Common myeloid progenitor, CD34-positive (primary cell): ENCODE data around the gene CHPF2.
A peak's percentile ranks its signal among the peaks of the same experiment; 100 is the strongest.

Experiments
- CTCF ChIA-PET: fragments of 350-600 bp; sonication (Branson Sonifier 250); formaldehyde crosslinking; loops from one replicate; lab custom pipeline; 2021; ENCODE audit warnings: antibody characterized with exemption; lab: Charles Lee
- POLR2A ChIA-PET: fragments of 350-600 bp; sonication (Branson Sonifier 250); formaldehyde crosslinking; loops from one replicate; lab custom pipeline; 2021; ENCODE audit warnings: antibody characterized with exemption; lab: Charles Lee
- DNase-seq, 3 donors: peaks; one replicate each; pipeline versions ENCODE4 v3.0.0 to v3.0.0-alpha.2; 2013
- H3K27ac ChIP-seq, 2 experiments: 1 replicate in 1 of 2; 2 replicates in 1 of 2; pipeline ENCODE4 v1.7.0; 2013; ENCODE audit warnings: inconsistent platforms in 2 of 2, low read length in 2 of 2, mild to moderate bottlenecking in 2 of 2, low read depth in 1 of 2, moderate library complexity in 1 of 2; ENCODE audit not compliant: severe bottlenecking in 2 of 2, insufficient read depth in 1 of 2, poor library complexity in 1 of 2
- H3K27me3 ChIP-seq, 5 experiments: replicated peaks in 2 of 5; 1 replicate in 3 of 5; 2 replicates in 2 of 5; pipeline versions ENCODE4 v1.6.1 to v1.7.0; 2013; ENCODE audit warnings: low read length in 4 of 5, mild to moderate bottlenecking in 2 of 5, moderate library complexity in 2 of 5, inconsistent platforms in 1 of 5; ENCODE audit not compliant: insufficient read depth in 5 of 5, control insufficient read depth in 4 of 5
- H3K36me3 ChIP-seq, 4 experiments: 1 replicate in 2 of 4; 2 replicates in 2 of 4; pipeline versions ENCODE4 v1.6.1 to v1.7.0; 2013; ENCODE audit warnings: low read length in 3 of 4, control low read depth in 1 of 4, mild to moderate bottlenecking in 1 of 4; ENCODE audit not compliant: control insufficient read depth in 4 of 4, insufficient read depth in 4 of 4
- H3K4me1 ChIP-seq, 4 experiments: 1 replicate in 3 of 4; 2 replicates in 1 of 4; pipeline versions ENCODE4 v1.6.1 to v1.7.1; 2013; ENCODE audit warnings: low read length in 3 of 4, mild to moderate bottlenecking in 3 of 4, control low read depth in 1 of 4, inconsistent platforms in 1 of 4, moderate library complexity in 1 of 4; ENCODE audit not compliant: control insufficient read depth in 4 of 4, insufficient read depth in 4 of 4; ENCODE audit errors: control extremely low read depth in 1 of 4
- H3K4me3 ChIP-seq, 7 experiments: 1 replicate in 4 of 7; 2 replicates in 3 of 7; pipeline versions ENCODE4 v1.5.1 to v1.7.0; 2013; ENCODE audit warnings: mild to moderate bottlenecking in 7 of 7, low read length in 6 of 7, moderate library complexity in 6 of 7, inconsistent platforms in 2 of 7, low read depth in 2 of 7, control low read depth in 1 of 7; ENCODE audit not compliant: insufficient read depth in 4 of 7, control insufficient read depth in 1 of 7; ENCODE audit errors: extremely low read depth in 1 of 7
- H3K9me3 ChIP-seq, 5 experiments: 1 replicate in 4 of 5; 2 replicates in 1 of 5; pipeline versions ENCODE4 v1.6.1 to v1.7.1; 2013; ENCODE audit warnings: low read length in 4 of 5, mild to moderate bottlenecking in 2 of 5, inconsistent platforms in 1 of 5, low read depth in 1 of 5, moderate library complexity in 1 of 5; ENCODE audit not compliant: control insufficient read depth in 4 of 5, insufficient read depth in 2 of 5; ENCODE audit errors: control extremely low read depth in 1 of 5
- WGBS: methylation state at CpG from one replicate; pipeline ENCODE4 v1.1.5; 2013; ENCODE audit not compliant: insufficient coverage; 5-methylcytosine and 5-hydroxymethylcytosine counted together

The CHPF2 gene

GRCh38 chr7:151249034-151249731 is 16.9 kb downstream of the CHPF2 start:
- peak overlapping the region; percentile 1 to 70 (median 44) for H3K4me3 ChIP-seq
- WGBS, result 2% methylated on average over 43 of the region's 45 CpGs
- no peaks in the 10 kb centered on the region for H3K36me3 ChIP-seq
- ChIA-PET CTCF (interaction anchor here (1.0 to 7.4 kb wide), 4 partner anchors 15 to 61 kb away, joined by 3 to 72 read pairs (median 4); partner anchors contain the start of gene CHPF2), POLR2A (interaction anchor here (0.5 to 0.7 kb wide), 2 partner anchors 80 to 431 kb away, joined by 3 to 6 read pairs; no protein-coding TSS in a partner anchor)
- H3K27me3 ChIP-seq, result peaks cover 0 to 94% (median 46%) of the 10 kb centered on the region in 5 experiments
- H3K27ac ChIP-seq, result no peak overlapping the region
- no peaks in the 10 kb centered on the region for H3K9me3 ChIP-seq
- DNase-seq, result peak; percentile 50 to 82 (median 77)
- peaks cover 5 to 51% (median 46%) of the 10 kb centered on the region in 4 experiments for H3K4me1 ChIP-seq

GRCh38 chr7:151249732-151250072 is 17.4 kb downstream of the CHPF2 start:
- Histone ChIP-seq H3K9me3 (no peaks in the 10 kb centered on the region), H3K36me3 (no peaks in the 10 kb centered on the region), H3K4me1 (peaks cover 0 to 47% (median 41%) of the 10 kb centered on the region in 4 experiments), H3K27ac (no peak overlapping the region), H3K4me3 (no peak overlapping the region), H3K27me3 (peaks cover 0 to 97% (median 44%) of the 10 kb centered on the region in 5 experiments)
- POLR2A ChIA-PET, result interaction anchor here (0.5 kb wide), 1 partner anchor 430 kb away, joined by 6 read pairs; no protein-coding TSS in a partner anchor
- DNase-seq, result no peak
- CTCF ChIA-PET, result interaction anchor here (1.0 to 1.3 kb wide), 2 partner anchors 17 to 61 kb away, joined by 3 to 4 read pairs; no protein-coding TSS in a partner anchor
- WGBS, result 25% methylated on average over 4 of the region's 5 CpGs

DNA sequence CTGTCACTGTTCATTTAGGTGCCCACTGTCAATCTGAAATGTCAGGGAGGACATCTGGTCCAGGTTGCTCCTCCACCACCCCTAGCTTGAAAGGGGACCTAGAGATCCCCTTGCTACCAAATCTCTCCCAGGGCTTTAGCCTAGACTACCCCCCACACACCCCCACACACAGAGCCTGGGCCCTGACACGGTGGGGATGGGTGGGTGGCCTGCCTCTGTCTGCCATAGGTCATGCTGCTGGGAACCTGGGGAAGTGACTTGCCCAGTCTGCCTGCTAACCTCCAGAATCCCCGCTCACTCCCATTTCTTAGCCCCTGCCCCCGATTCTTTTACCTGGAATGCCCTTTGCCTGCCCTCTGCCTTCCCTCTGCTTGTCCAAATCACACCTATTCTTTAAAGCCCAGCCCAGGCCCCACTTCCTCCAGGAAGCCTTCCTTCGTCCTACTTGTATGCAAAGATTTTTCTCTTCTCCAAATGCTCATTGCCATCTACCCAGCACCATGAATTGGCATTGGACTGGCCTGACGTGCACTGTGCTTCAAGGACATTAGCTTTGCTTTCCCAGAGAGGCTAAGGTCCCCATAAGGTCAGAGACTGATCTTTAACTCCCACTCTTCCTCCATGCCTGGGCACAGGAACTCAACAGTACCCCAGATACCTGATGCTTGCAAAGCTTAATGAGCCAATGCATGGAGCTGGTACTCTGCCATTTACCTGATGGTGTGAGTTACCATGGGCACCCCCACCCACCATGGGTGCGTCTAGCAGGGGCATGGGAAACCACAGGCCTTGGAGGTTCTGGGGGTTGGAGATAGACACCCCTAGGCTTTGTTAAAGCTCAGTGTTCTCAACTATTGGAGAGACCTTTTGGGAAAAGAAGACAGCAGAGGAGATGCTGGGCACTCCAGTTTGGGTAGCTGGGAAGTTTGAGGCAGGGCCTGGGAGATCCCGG is 18.2 kb downstream of the CHPF2 start:
- WGBS, result 77% methylated on average over 4 of the region's 7 CpGs
- H3K4me3 ChIP-seq, result no peak overlapping the region

DNA sequence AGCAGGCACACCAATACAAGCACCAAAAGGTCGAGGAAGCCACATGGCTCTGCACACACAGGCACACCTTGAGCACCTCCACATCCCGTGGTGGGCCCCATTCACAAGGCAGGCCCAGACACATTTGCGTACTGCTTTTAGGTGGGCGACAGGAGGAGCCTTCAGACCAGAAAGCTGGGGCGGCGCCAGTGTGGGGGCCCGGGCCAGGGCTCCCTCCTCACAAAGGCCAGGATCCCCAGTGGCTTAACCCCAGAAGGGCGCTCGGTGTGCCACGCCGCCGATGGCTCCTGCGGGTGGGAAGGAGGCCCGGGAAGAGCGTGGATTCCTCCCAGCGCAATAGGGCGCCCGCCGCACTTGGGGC is 19.0 kb downstream of the CHPF2 start:
- ChIA-PET CTCF (interaction anchor here (1.0 to 2.0 kb wide), 7 partner anchors 10 to 130 kb away, joined by 3 to 7 read pairs (median 3); partner anchors contain the start of gene ABCF2), POLR2A (no interaction called here)
- H3K4me3 ChIP-seq, result peak overlapping the region in 3 of 7 experiments; percentile 26 to 59 (median 51)
- peaks cover 0 to 89% (median 39%) of the 10 kb centered on the region in 5 experiments for H3K27me3 ChIP-seq
- H3K27ac ChIP-seq, result no peak overlapping the region
- peaks cover 0 to 35% (median 30%) of the 10 kb centered on the region in 4 experiments for H3K4me1 ChIP-seq
- H3K36me3 ChIP-seq, result no peaks in the 10 kb centered on the region
- WGBS, result 18% methylated on average over 6 of the region's 19 CpGs
- no peaks in the 10 kb centered on the region for H3K9me3 ChIP-seq
- no peak for DNase-seq

More for the DNA sequence above, 18.2 kb downstream of the CHPF2 start:
- no peaks in the 10 kb centered on the region for H3K36me3 ChIP-seq
- H3K27ac ChIP-seq, result no peak overlapping the region
- H3K4me1 ChIP-seq, result peaks cover 0 to 40% (median 34%) of the 10 kb centered on the region in 4 experiments
- no peak for DNase-seq
- H3K9me3 ChIP-seq, result no peaks in the 10 kb centered on the region
- peaks cover 0 to 95% (median 40%) of the 10 kb centered on the region in 5 experiments for H3K27me3 ChIP-seq
- ChIA-PET CTCF (interaction anchor here (0.6 to 1.4 kb wide), 6 partner anchors 23 to 130 kb away, joined by 3 to 7 read pairs (median 3); partner anchors contain the start of gene ABCF2), POLR2A (no interaction called here)

DNA sequence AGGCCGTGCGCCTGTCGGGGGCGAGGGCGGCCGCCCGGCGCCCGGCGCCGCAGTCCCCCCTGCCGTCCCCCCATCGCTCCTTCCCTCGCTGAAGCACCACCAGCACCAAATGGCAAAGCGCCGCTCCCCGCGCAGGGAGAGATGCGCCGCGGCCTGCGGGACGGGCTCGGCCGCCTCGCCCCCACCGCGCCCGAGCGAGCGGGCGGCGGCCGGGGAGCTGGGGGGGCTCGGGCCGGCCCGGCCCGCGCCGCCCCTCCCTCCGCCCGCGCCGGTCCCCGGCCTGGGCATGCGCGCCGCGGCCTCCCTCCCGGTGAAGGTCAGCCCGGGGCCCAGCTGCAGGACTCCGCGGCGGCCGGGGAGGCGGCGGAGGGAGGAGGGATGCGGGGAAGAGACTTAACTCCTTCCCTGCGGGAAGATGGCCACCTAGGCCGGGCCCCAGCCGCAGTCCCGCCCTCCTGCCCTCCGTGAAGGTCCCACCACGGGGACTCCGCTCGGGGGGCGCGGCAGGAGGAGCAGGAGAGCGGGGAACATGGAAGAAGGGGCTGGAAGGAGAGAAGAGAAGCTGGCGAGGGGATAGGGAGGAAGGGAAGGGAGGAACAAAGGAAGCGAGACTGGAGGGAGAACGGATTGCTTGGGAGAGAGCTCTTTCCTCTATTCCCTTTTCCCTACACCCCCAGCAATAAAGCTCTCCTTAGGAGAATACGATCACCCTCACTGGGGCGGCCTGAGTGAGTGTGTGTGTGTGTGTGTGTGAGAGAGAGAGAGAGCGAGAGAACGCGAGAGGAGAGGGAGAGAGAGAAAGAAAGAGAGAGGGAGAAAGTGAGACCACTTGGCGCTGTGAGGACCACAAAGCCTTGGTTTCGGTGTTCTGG is 19.6 kb downstream of the CHPF2 start:
- Histone ChIP-seq H3K4me1 (peaks cover 0 to 35% (median 30%) of the 10 kb centered on the region in 4 experiments), H3K27me3 (peaks cover 0 to 83% (median 34%) of the 10 kb centered on the region in 5 experiments), H3K4me3 (peak overlapping the region in 5 of 7 experiments; percentile 15 to 59 (median 40)), H3K36me3 (no peaks in the 10 kb centered on the region), H3K27ac (no peak overlapping the region), H3K9me3 (no peaks in the 10 kb centered on the region)
- WGBS, result 5% methylated on average over 44 of the region's 79 CpGs
- ChIA-PET CTCF (interaction anchor here (1.0 to 2.0 kb wide), 5 partner anchors 9 to 54 kb away, joined by 3 to 7 read pairs (median 3); no protein-coding TSS in a partner anchor), POLR2A (no interaction called here)
- peak in 2 of 3 donors; percentile 44 to 53 for DNase-seq

GRCh38 chr7:151252561-151252835 is 20.2 kb downstream of the CHPF2 start:
- peaks cover 0 to 32% (median 28%) of the 10 kb centered on the region in 4 experiments for H3K4me1 ChIP-seq
- WGBS, result 58% methylated on average over 6 of the region's 9 CpGs
- H3K36me3 ChIP-seq, result no peaks in the 10 kb centered on the region
- CTCF ChIA-PET, result interaction anchor here (1.2 to 2.0 kb wide), 3 partner anchors 8 to 54 kb away, joined by 3 to 7 read pairs (median 3); no protein-coding TSS in a partner anchor
- DNase-seq, result no peak
- no peaks in the 10 kb centered on the region for H3K9me3 ChIP-seq
- H3K27ac ChIP-seq, result no peak overlapping the region
- H3K4me3 ChIP-seq, result no peak overlapping the region
- POLR2A ChIA-PET, result no interaction called here
- H3K27me3 ChIP-seq, result peaks cover 0 to 78% (median 33%) of the 10 kb centered on the region in 5 experiments
